Caco-2 (cell line): Measurements from ENCODE around the gene MEGF11. TPM values are rescaled to one million over a fixed set of nuclear protein-coding genes. Genes with fewer than 3 reads are reported as not detected.

Source experiments
- BruUV-seq: library from RNA; stranded (reverse); fragments of 400-500 nt; replicated peaks from 2 replicates; lab custom pipeline; 2021; lab: Mats Ljungman, UMichigan
- CTCF ChIA-PET: fragments of 300-600 bp; sonication (Branson Sonifier 250); formaldehyde crosslinking; loops from one replicate; lab custom pipeline; 2022; ENCODE audit warnings: antibody characterized with exemption; lab: Charles Lee
- POLR2A ChIA-PET: fragments of 300-600 bp; sonication (Branson Sonifier 250); formaldehyde crosslinking; loops from one replicate; lab custom pipeline; 2022; ENCODE audit warnings: antibody characterized with exemption; lab: Charles Lee
- DNase-seq, 2 experiments: peaks; one replicate each; pipeline versions ENCODE4 v3.0.0 to v3.0.0-alpha.2; 2020 to 2022
- H3K27me3 ChIP-seq: replicated peaks from 2 replicates; pipeline ENCODE4 v1.6.0; 2011; ENCODE audit warnings: low read length; ENCODE audit not compliant: control insufficient read depth, insufficient read depth
- H3K36me3 ChIP-seq: 2 replicates; pipeline ENCODE4 v1.5.1; 2011; ENCODE audit warnings: low read length; ENCODE audit not compliant: control insufficient read depth, insufficient read depth
- H3K4me1 ChIP-seq: fragments of 250-450 bp; sonication (Bioruptor Pico); 2 replicates; pipeline ENCODE4 v1.5.1; 2020; ENCODE audit warnings: mild to moderate bottlenecking
- H3K4me3 ChIP-seq: 2 replicates; pipeline ENCODE4 v1.5.1; 2011; ENCODE audit warnings: low read depth, mild to moderate bottlenecking, control low read depth, low read length
- H3K9me3 ChIP-seq: fragments of 250-450 bp; sonication (Bioruptor Pico); 2 replicates; pipeline ENCODE4 v1.5.1; 2020; ENCODE audit warnings: mild to moderate bottlenecking, moderate library complexity
- H3K27ac Mint-ChIP-seq: one replicate; pipeline ENCODE4 v1.8.0; 2022; ENCODE audit warnings: mixed read lengths; ENCODE audit not compliant: unreplicated experiment
- H3K27me3 Mint-ChIP-seq: one replicate; pipeline ENCODE4 v1.8.0; 2022; ENCODE audit warnings: mixed read lengths; ENCODE audit not compliant: insufficient read depth, unreplicated experiment
- H3K36me3 Mint-ChIP-seq: one replicate; pipeline ENCODE4 v1.8.0; 2022; ENCODE audit warnings: mild to moderate bottlenecking, mixed read lengths; ENCODE audit not compliant: insufficient read depth, unreplicated experiment
- H3K4me1 Mint-ChIP-seq: one replicate; pipeline ENCODE4 v1.8.0; 2022; ENCODE audit warnings: low read depth, mixed read lengths; ENCODE audit not compliant: unreplicated experiment
- H3K4me3 Mint-ChIP-seq: one replicate; pipeline ENCODE4 v1.8.0; 2022; ENCODE audit warnings: mild to moderate bottlenecking, moderate library complexity, mixed read lengths; ENCODE audit not compliant: unreplicated experiment
- H3K9me3 Mint-ChIP-seq: one replicate; pipeline ENCODE4 v1.8.0; 2022; ENCODE audit warnings: mixed read lengths; ENCODE audit not compliant: unreplicated experiment
- intact Hi-C: fragments of 100-400 bp; cut with micrococcal nuclease; formaldehyde crosslinking; loops from one replicate; pipeline ENCODE4 v1.10.0; 2022; ENCODE audit not compliant: unreplicated experiment
- total RNA-seq: library from RNA; stranded (reverse); gene quantifications from 2 replicates; pipeline ENCODE4 v1.2.3, GENCODE V29; 2022
- TF ChIP-seq, protein P1 (sequence below), 2 experiments: fragments of 200-600 bp in 1 of 2; IDR thresholded peaks; 1 replicate in 1 of 2; 2 replicates in 1 of 2; pipeline versions ENCODE4 v1.5.1 to v1.8.0; 2011 to 2022; ENCODE audit warnings: antibody characterized with exemption in 1 of 2, control low read depth in 1 of 2, inconsistent platforms in 1 of 2, low read depth in 1 of 2, low read length in 1 of 2, mild to moderate bottlenecking in 1 of 2, moderate library complexity in 1 of 2; ENCODE audit not compliant: insufficient read depth in 1 of 2, severe bottlenecking in 1 of 2, unreplicated experiment in 1 of 2

Gene MEGF11
- total RNA-seq, 1 experiment from 2014 or later, result 0.66 TPM

GRCh38 chr15:66033143-66033542, 220.4 kb downstream of the MEGF11 start:
- no peaks in the 10 kb centered on the region for H3K36me3 Mint-ChIP-seq
- Histone ChIP-seq H3K4me1 (no peaks in the 10 kb centered on the region), H3K36me3 (no peaks in the 10 kb centered on the region), H3K4me3 (no peak overlapping the region), H3K9me3 (peaks cover 3% of the 10 kb centered on the region; the same call in 1 of the 2 replicates), H3K27me3 (no peaks in the 10 kb centered on the region)
- H3K27me3 Mint-ChIP-seq, result peaks cover 16% of the 10 kb centered on the region
- ChIA-PET CTCF (no interaction called here), POLR2A (no interaction called here)
- peaks cover 11% of the 10 kb centered on the region for H3K9me3 Mint-ChIP-seq
- no peak for DNase-seq
- H3K4me1 Mint-ChIP-seq, result no peaks in the 10 kb centered on the region
- TF ChIP-seq, protein P1, sequence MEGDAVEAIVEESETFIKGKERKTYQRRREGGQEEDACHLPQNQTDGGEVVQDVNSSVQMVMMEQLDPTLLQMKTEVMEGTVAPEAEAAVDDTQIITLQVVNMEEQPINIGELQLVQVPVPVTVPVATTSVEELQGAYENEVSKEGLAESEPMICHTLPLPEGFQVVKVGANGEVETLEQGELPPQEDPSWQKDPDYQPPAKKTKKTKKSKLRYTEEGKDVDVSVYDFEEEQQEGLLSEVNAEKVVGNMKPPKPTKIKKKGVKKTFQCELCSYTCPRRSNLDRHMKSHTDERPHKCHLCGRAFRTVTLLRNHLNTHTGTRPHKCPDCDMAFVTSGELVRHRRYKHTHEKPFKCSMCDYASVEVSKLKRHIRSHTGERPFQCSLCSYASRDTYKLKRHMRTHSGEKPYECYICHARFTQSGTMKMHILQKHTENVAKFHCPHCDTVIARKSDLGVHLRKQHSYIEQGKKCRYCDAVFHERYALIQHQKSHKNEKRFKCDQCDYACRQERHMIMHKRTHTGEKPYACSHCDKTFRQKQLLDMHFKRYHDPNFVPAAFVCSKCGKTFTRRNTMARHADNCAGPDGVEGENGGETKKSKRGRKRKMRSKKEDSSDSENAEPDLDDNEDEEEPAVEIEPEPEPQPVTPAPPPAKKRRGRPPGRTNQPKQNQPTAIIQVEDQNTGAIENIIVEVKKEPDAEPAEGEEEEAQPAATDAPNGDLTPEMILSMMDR (IDR thresholded peaks at IDR 0.05; ENCODE audit: insufficient read depth in 1 of 2, low read depth in 1 of 2, low read length in 1 of 2, severe bottlenecking in 1 of 2, unreplicated experiment in 1 of 2), result no peak
- no peak overlapping the region for H3K4me3 Mint-ChIP-seq
- no TSS peak for BruUV-seq
- intact Hi-C loops, result no loop called here
- H3K27ac Mint-ChIP-seq, result no peak overlapping the region

DNA sequence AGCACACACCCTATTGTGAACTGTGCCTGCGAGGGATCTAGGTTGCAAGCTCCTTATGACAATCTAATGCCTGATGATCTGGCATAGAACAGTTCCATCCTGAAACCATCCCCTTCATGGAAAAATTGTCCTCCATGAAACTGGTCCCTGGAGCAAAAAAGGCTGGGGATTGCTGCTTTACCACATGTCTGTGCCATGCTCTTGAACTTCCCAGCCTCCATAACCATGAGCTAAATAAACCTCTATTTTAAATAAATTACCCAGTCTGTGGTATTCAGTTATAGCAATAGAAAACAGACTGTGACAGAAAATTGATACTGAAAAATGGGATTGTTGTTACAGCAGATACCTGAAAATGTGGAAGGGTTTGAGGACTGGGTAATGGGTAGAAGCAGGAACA, 221.5 kb downstream of the MEGF11 start:
- CTCF ChIA-PET, result no interaction called here
- Mint-ChIP-seq H3K27me3 (peaks cover 16% of the 10 kb centered on the region), H3K9me3 (peaks cover 11% of the 10 kb centered on the region), H3K27ac (no peak overlapping the region), H3K4me1 (no peaks in the 10 kb centered on the region), H3K36me3 (no peaks in the 10 kb centered on the region), H3K4me3 (no peak overlapping the region)
- no peaks in the 10 kb centered on the region for H3K36me3 ChIP-seq
- no TSS peak for BruUV-seq
- TF ChIP-seq, protein P1 (IDR thresholded peaks at IDR 0.05; ENCODE audit: insufficient read depth in 1 of 2, low read depth in 1 of 2, low read length in 1 of 2, severe bottlenecking in 1 of 2, unreplicated experiment in 1 of 2), result no peak
- H3K4me1 ChIP-seq, result no peaks in the 10 kb centered on the region
- no peaks in the 10 kb centered on the region for H3K27me3 ChIP-seq
- no peak for DNase-seq
- intact Hi-C loops, result no loop called here
- H3K4me3 ChIP-seq, result no peak overlapping the region
- peaks cover 3% of the 10 kb centered on the region; the same call in 1 of the 2 replicates for H3K9me3 ChIP-seq
- POLR2A ChIA-PET, result no interaction called here

- peaks cover 11% of the 10 kb centered on the region for H3K9me3 Mint-ChIP-seq
- Histone ChIP-seq H3K27me3 (no peaks in the 10 kb centered on the region), H3K4me3 (no peak overlapping the region), H3K4me1 (no peaks in the 10 kb centered on the region), H3K36me3 (no peaks in the 10 kb centered on the region), H3K9me3 (peaks cover 3% of the 10 kb centered on the region; the same call in 1 of the 2 replicates)
- peaks cover 12% of the 10 kb centered on the region for H3K27me3 Mint-ChIP-seq
- no peak for DNase-seq
- no peaks in the 10 kb centered on the region for H3K4me1 Mint-ChIP-seq
- TF ChIP-seq, protein P1 (IDR thresholded peaks at IDR 0.05; ENCODE audit: insufficient read depth in 1 of 2, low read depth in 1 of 2, low read length in 1 of 2, severe bottlenecking in 1 of 2, unreplicated experiment in 1 of 2), result no peak
- H3K36me3 Mint-ChIP-seq, result no peaks in the 10 kb centered on the region
- no peak overlapping the region for H3K27ac Mint-ChIP-seq
- intact Hi-C loops, result no loop called here
- POLR2A ChIA-PET, result no interaction called here
- no TSS peak for BruUV-seq
- H3K4me3 Mint-ChIP-seq, result no peak overlapping the region
- CTCF ChIA-PET, result no interaction called here
These were observed 222.9 kb downstream of the MEGF11 start for GRCh38 chr15:66030650-66031049.
